HCT116 (cell line): ENCODE results near the gene DIS3L2. TPM values are rescaled to one million over a fixed set of nuclear protein-coding genes. Genes with fewer than 3 reads are reported as not detected.

ENCODE experiments used
- ATAC-seq: fragments of 200-7000 bp; cut with Tn5 transposase; 2 replicates; pipeline ENCODE4 v1.9.1; 2020; ENCODE audit warnings: mild to moderate bottlenecking, moderate library complexity
- BruUV-seq: library from RNA; stranded (reverse); fragments of 400-500 nt; replicated peaks from 2 replicates; lab custom pipeline; 2021; lab: Mats Ljungman, UMichigan
- CTCF ChIA-PET: fragments of 300-600 bp; sonication (Branson Sonifier 250); formaldehyde crosslinking; loops from one replicate; lab custom pipeline; 2021; ENCODE audit warnings: antibody characterized with exemption; lab: Charles Lee
- POLR2A ChIA-PET: fragments of 300-600, 350-600 bp; sonication (Branson Sonifier 250); formaldehyde crosslinking; loops from one replicate; lab custom pipeline; 2021; ENCODE audit warnings: antibody characterized with exemption; lab: Charles Lee
- RAD21 ChIA-PET, 2 experiments: fragments of 300-600 bp; sonication (Branson Sonifier 250); formaldehyde crosslinking; loops; one replicate each; lab custom pipeline; 2023; ENCODE audit warnings: low total read pairs in 2 of 2; ENCODE audit not compliant: uncharacterized antibody in 2 of 2, unreplicated experiment in 2 of 2, low non-redundant PET in 1 of 2; lab: Charles Lee
- DNase-seq: peaks from one replicate; pipeline ENCODE4 v3.0.0-alpha.2; 2010; ENCODE audit warnings: low read depth, low spot score
- H2AFZ ChIP-seq: fragments of 200-600 bp; shearing (Covaris generic), sonication (generic); 2 replicates; pipeline ENCODE4 v1.6.1; 2017; ENCODE audit warnings: low read depth, mixed run types, mixed read lengths, antibody characterized with exemption, low read length; ENCODE audit not compliant: poor library complexity, severe bottlenecking
- H3K27ac ChIP-seq: 2 replicates; pipeline ENCODE4 v1.5.1; 2012; ENCODE audit warnings: low read depth, low read length
- H3K27me3 ChIP-seq: fragments of 200-600 bp; sonication (generic); 2 replicates; pipeline ENCODE4 v1.6.1; 2016; ENCODE audit warnings: mixed run types, low read length, mixed read lengths; ENCODE audit not compliant: insufficient read depth
- H3K36me3 ChIP-seq, 2 experiments: fragments of 200-500 bp in 1 of 2; fragments of 200-600 bp in 1 of 2; sonication (Bioruptor generic) in 1 of 2; sonication (generic) in 1 of 2; 2 replicates each; pipeline versions ENCODE4 v1.5.1 to v1.6.1; 2014 to 2016; ENCODE audit warnings: low read length in 2 of 2, inconsistent platforms in 1 of 2, mixed read lengths in 1 of 2, mixed run types in 1 of 2; ENCODE audit not compliant: insufficient read depth in 2 of 2, control insufficient read depth in 1 of 2
- H3K4me1 ChIP-seq, 2 experiments: fragments of 200-600 bp in 1 of 2; sonication (generic) in 1 of 2; 2 replicates each; pipeline versions ENCODE4 v1.5.1 to v1.6.1; 2012 to 2017; ENCODE audit warnings: low read length in 2 of 2, inconsistent platforms in 1 of 2, mild to moderate bottlenecking in 1 of 2, mixed read lengths in 1 of 2, mixed run types in 1 of 2, moderate library complexity in 1 of 2; ENCODE audit not compliant: insufficient read depth in 2 of 2, control insufficient read depth in 1 of 2
- H3K4me2 ChIP-seq: fragments of 200-600 bp; sonication (generic); 2 replicates; pipeline ENCODE4 v1.6.1; 2017; ENCODE audit warnings: mixed run types, low read length, mixed read lengths
- H3K4me3 ChIP-seq, 2 experiments: fragments of 200-600 bp in 1 of 2; sonication (generic) in 1 of 2; replicated peaks in 1 of 2; 2 replicates each; pipeline ENCODE4 v1.5.1; 2011 to 2016; ENCODE audit warnings: low read length in 2 of 2, control low read depth in 1 of 2, low read depth in 1 of 2, mild to moderate bottlenecking in 1 of 2, mixed read lengths in 1 of 2, mixed run types in 1 of 2
- H3K79me2 ChIP-seq: fragments of 200-600 bp; sonication (generic); 2 replicates; pipeline ENCODE4 v1.6.1; 2017; ENCODE audit warnings: mild to moderate bottlenecking, mixed run types, low read length, moderate library complexity, mixed read lengths; ENCODE audit not compliant: insufficient read depth
- H3K9ac ChIP-seq: fragments of 200-600 bp; sonication (generic); 2 replicates; pipeline ENCODE4 v1.6.1; 2016; ENCODE audit warnings: low read length, mixed read lengths
- H3K9me2 ChIP-seq: fragments of 200-600 bp; sonication (generic), shearing (Covaris generic); 2 replicates; pipeline ENCODE4 v1.6.1; 2017; ENCODE audit warnings: mixed run types, mild to moderate bottlenecking, moderate library complexity; ENCODE audit not compliant: insufficient read depth
- H3K9me3 ChIP-seq, 2 experiments: fragments of 200-500 bp in 1 of 2; fragments of 200-600 bp in 1 of 2; sonication (Bioruptor generic) in 1 of 2; sonication (generic) in 1 of 2; 2 replicates each; pipeline ENCODE4 v1.6.1; 2014 to 2017; ENCODE audit warnings: low read length in 2 of 2, mixed read lengths in 2 of 2, inconsistent platforms in 1 of 2, low read depth in 1 of 2, mild to moderate bottlenecking in 1 of 2, mixed run types in 1 of 2, moderate library complexity in 1 of 2; ENCODE audit not compliant: control insufficient read depth in 1 of 2, insufficient read depth in 1 of 2
- H4K20me1 ChIP-seq: fragments of 200-600 bp; sonication (generic), shearing (Covaris generic); 2 replicates; pipeline ENCODE4 v1.6.1; 2017; ENCODE audit warnings: mixed run types, mild to moderate bottlenecking, moderate library complexity; ENCODE audit not compliant: insufficient read depth
- ATF3 ChIP-seq: IDR thresholded peaks from 2 replicates; pipeline ENCODE4 v1.6.1; 2012
- CEBPB ChIP-seq: IDR thresholded peaks from 2 replicates; pipeline ENCODE4 v1.6.1; 2012; ENCODE audit warnings: low read depth
- EGR1 ChIP-seq: IDR thresholded peaks from 2 replicates; pipeline ENCODE4 v1.6.1; 2012; ENCODE audit warnings: low read depth
- ELF1 ChIP-seq: IDR thresholded peaks from 2 replicates; pipeline ENCODE4 v1.6.1; 2012; ENCODE audit warnings: low read depth, borderline replicate concordance
- FOSL1 ChIP-seq: IDR thresholded peaks from 2 replicates; pipeline ENCODE4 v1.6.1; 2012; ENCODE audit warnings: low read depth
- JUND ChIP-seq: IDR thresholded peaks from 2 replicates; pipeline ENCODE4 v1.6.1; 2012
- POLR2AphosphoS5 ChIP-seq: IDR thresholded peaks from 2 replicates; pipeline ENCODE4 v1.6.1; 2011; ENCODE audit warnings: mild to moderate bottlenecking, low read depth, low read length, moderate library complexity
- RAD21 ChIP-seq: IDR thresholded peaks from 2 replicates; pipeline ENCODE4 v1.6.1; 2012; ENCODE audit warnings: low read depth, mild to moderate bottlenecking
- REST ChIP-seq: IDR thresholded peaks from 2 replicates; pipeline ENCODE4 v1.6.1; 2012; ENCODE audit warnings: low read depth
- SP1 ChIP-seq: IDR thresholded peaks from 2 replicates; pipeline ENCODE4 v1.6.1; 2012; ENCODE audit warnings: low read depth
- SRF ChIP-seq: IDR thresholded peaks from 2 replicates; pipeline ENCODE4 v1.6.1; 2012; ENCODE audit warnings: low read depth
- YY1 ChIP-seq: IDR thresholded peaks from 2 replicates; pipeline ENCODE4 v1.6.1; 2011; ENCODE audit warnings: low read length, low read depth, moderate library complexity, mild to moderate bottlenecking; ENCODE audit not compliant: insufficient replicate concordance; ENCODE audit errors: extremely low read depth
- ZBTB33 ChIP-seq: IDR thresholded peaks from 2 replicates; pipeline ENCODE4 v1.6.1; 2011; ENCODE audit warnings: mild to moderate bottlenecking, low read length, moderate library complexity; ENCODE audit not compliant: insufficient replicate concordance; ENCODE audit errors: extremely low read depth
- ZNF274 ChIP-seq: fragments of 200-500 bp; sonication (Bioruptor generic); IDR thresholded peaks from 2 replicates; pipeline ENCODE4 v1.6.1; 2014; ENCODE audit warnings: mild to moderate bottlenecking, low read depth, low read length, inconsistent platforms
- intact Hi-C: fragments of 100-400 bp; cut with micrococcal nuclease; formaldehyde crosslinking; loops from 2 replicates; pipeline ENCODE4 v1.10.0; 2022
- total RNA-seq: library from RNA; stranded (reverse); gene quantifications from one replicate; pipeline ENCODE4 v1.2.1, GENCODE V29; 2021; ENCODE audit not compliant: unreplicated experiment
- TF ChIP-seq, protein P1 (sequence below): IDR thresholded peaks from 2 replicates; pipeline ENCODE4 v1.6.1; 2012

Gene DIS3L2
- total RNA-seq, 1 experiment from 2014 or later, result 42.5 TPM

GRCh38 chr2:231975001-231975400 is 13.5 kb downstream of the DIS3L2 start:
- Histone ChIP-seq H3K4me1 (no peaks in the 10 kb centered on the region), H3K9ac (no peak overlapping the region), H3K36me3 (no peaks in the 10 kb centered on the region; a peak in 1 of 4 replicates), H3K4me2 (no peak overlapping the region), H3K4me3 (no peak overlapping the region), H4K20me1 (no peaks in the 10 kb centered on the region), H2AFZ (no peak overlapping the region), H3K9me2 (no peaks in the 10 kb centered on the region), H3K9me3 (no peaks in the 10 kb centered on the region), H3K27ac (no peak overlapping the region), H3K79me2 (peaks cover 77% of the 10 kb centered on the region), H3K27me3 (no peaks in the 10 kb centered on the region)
- ChIA-PET CTCF (no interaction called here), POLR2A (no interaction called here), RAD21 (no interaction called here)
- no peak for ATAC-seq
- DNase-seq, result no peak
- TF ChIP-seq ATF3 (no peak), JUND (no peak), POLR2AphosphoS5 (no peak), ELF1 (no peak), SRF (no peak), ZNF274 (no peak), EGR1 (no peak), FOSL1 (no peak), CEBPB (no peak), RAD21 (no peak), REST (no peak), SP1 (no peak), YY1 (no peak), ZBTB33 (no peak)
- TF ChIP-seq, protein P1, sequence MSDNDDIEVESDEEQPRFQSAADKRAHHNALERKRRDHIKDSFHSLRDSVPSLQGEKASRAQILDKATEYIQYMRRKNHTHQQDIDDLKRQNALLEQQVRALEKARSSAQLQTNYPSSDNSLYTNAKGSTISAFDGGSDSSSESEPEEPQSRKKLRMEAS, result no peak
- intact Hi-C loops, result no loop called here
- no TSS peak for BruUV-seq
